GM19239 (cell line): ENCODE measurements around the gene ADAM12.
A peak's percentile ranks its signal among the peaks of the same experiment; 100 is the strongest.
"Not testable (repeated sequence)": the region's sequence is repeated elsewhere in the genome, so short reads cannot be mapped to it uniquely, and the experiment has no call there.

Source experiments
- DNase-seq: peaks from one replicate; pipeline ENCODE4 v3.0.0; 2011; ENCODE audit warnings: low spot score; ENCODE audit not compliant: insufficient read length
- FAIRE-seq: peaks from 2 replicates; lab custom pipeline; 2011; peaks lifted over from hg19 to GRCh38; lab: Jason Lieb, UNC

ADAM12 gene

DNA sequence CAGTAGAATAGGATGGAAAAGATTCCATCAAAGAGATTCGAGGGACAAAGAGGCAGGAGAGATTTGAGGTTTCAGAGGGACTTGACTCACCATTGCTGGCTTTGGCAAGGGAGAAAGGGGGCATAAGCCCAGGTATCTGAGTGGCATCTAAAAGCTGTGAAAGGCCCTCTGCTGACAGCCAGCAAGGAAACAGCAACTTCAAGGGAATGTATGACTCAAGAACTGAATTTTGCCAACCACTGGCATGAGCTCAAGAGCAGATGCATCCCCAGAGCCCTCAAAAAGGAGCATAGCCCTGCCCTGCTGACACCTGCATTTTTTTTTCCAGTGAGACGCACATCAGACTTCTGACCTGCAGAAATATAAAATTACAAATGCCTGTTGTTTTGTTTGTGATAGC, 19.6 kb upstream of the ADAM12 start:
- FAIRE-seq, result no peak
- DNase-seq, result no peak

DNA sequence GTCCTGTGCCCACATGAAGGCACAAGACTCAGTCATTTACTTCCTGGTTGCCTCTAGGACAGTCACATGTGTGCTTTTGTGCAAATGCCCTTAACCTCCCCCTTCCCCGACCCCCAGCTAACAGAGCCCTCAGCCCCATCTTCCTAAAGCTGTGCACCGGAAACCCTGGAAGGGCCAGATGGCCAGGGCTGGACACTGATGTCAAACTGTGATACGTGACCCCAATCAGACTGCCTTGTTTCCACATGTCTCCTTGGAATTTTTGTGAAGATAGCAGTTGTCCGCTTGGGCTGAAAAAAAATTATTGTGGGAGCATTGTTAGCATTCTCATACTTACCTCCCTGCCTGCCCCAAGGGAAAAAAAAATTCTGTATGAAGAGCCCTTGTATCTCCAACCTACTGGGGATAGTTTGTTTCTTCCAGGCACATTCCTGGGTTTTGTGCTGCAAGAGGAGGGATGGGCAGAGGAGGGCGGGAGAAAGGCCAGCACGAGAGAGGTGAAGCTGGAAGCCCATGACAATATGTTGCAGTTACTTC, 17.0 kb upstream of the ADAM12 start:
- FAIRE-seq, result no peak

DNA sequence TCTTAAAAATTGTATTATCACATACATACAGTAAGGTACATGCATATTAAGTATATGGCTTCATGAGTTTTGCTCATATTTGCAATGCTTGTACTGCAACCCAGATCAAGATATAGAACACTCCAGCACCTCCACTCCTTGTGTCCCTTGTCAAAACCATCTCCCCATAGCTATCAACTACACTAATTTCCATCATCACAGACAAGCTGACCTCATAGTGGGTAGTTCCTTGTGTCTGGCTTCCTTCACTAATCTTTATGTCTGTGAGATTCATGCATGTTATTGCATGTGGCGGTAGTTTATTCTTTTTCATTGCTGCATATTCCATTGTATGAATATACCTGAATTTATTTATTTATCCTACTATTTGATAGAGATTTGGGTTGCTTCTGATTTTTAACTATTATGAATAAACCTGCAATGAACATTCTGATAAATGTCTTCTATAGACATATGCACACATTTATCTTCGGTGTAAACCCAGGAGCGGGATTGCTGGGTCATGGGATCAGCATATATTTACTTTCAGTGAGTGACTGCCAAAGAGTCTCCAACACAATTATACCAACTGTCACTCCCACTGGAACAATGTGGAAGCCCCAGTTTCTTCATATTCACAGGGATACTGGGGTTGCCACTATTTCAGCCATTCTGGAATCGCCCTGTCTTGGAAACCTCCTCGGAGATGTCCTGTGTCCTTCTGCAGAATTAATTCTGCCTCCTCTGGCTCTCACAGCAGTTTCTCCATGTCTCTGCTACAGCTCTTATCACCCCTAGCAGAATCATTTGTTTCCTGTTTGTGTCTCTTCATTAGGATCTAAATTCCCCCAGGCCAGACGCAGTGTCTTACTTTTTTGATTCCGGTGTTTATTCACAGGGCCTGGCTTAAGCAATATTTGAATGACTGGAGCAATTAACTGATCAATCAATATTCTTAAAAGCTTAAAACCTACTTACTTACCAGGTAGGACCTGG, 14.7 kb upstream of the ADAM12 start:
- FAIRE-seq (no peak), DNase-seq (no peak)

More for the DNA sequence above, 17.0 kb upstream of the ADAM12 start:
- no peak for DNase-seq

DNA sequence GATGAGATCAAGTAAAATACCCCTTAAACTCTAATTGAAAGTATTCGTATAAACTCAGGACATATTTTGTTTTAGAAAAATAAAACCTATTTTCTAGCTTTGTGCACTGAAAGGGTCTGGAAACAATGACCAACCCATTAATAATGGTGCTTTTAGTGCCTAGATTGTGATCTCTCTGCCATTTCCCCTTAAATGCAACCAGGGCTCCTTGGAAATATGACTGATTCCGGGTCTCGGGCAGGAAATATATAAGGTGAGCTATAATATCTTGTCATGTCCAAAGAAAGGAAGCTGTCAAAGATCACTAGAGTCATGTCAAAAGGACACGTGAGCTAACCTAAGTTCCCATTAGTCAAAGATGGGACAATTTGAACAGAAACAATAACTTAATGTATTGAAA, 12.4 kb upstream of the ADAM12 start:
- FAIRE-seq (no peak), DNase-seq (no peak)

DNA sequence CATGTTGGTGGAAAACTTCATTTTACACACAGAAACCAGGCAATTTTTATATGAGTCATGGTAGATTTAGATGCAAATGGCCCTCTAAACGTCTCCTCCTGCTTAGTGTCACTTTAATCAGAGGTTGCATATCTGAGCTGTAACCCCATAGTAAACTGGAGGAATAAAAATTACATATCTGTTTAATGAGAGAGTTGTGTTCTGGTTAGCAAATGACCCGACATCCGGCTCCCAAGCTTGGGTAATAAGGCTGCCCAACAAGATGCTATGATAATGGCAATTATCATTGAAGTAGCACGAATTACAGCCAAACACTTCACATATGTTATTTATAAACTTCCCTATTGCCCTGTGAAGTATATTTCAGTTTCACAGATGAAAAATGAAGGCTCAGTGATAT, 10.6 kb upstream of the ADAM12 start:
- DNase-seq, result no peak
- FAIRE-seq, result no peak

DNA sequence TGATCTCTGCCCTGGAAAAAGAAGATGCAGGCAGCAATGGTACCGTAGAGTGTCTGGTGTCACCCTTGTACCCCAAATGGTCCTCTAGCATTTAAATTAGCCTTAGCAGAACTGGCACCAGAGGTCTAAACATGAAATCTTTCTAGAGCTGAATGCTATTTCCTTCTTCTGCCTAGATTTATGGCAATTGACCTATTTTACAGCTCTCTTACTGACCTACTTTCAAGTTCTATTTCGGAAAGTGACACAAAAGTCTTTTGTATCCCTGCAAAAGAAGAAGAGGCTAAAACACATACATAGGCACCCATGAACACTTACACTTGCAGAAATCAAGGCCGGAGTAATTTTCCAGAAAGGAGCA, 10.1 kb upstream of the ADAM12 start:
- FAIRE-seq (no peak), DNase-seq (no peak)

DNA sequence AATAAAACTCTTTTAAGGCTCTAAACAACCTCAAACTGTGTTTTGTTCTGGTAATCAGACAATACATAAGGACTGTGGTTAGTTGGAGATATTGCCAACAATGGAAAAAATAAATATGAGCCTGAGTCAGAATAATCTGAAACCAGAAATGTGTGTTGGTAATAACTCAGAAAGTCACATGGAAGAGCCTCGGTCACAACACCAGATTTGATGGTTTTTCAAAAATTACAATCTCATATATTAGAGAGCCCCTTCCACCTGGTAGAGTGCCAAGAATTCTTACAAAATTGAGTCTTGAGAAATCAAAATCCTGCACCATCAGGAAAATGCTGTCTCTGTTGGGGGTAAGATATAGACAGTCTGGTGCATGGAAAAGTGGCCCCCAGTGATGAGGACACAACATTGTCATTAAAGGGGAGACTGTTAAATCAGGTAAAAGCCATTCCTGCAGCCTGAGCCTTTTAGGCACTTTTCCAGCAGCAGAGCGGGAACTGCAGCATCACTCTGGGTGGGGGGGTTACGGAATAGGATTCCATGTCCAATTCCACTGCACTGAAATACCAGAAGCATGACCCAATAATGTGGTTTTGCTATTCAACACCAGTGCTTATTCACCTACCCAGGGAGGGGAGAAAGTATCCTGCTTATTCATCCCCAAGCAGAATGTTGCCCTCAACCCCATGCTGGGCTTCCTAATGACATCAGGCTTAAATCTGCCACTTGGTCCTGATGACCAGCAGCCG, 9.5 kb upstream of the ADAM12 start:
- no peak for FAIRE-seq

DNA sequence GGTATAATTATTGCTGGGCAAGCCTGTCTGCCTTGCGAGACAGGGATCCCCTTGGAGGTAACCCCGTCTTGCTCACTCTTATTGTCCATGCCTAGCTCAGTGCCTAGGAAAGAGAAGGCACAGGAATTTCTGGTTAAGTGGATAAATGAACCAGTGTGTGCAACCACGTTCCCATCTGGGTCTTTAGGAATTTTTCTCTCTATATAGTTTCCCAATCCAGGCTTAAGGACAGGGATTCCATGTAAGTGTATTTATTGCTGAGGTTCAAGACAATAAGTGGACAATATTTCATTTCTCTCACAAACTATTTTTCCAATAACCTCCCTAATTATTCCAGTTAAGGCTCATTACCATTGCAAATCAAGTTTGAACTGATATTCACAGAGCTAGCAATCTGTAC, 8.9 kb upstream of the ADAM12 start:
- FAIRE-seq (no peak), DNase-seq (no peak)

More for the DNA sequence above, 9.5 kb upstream of the ADAM12 start:
- DNase-seq, result no peak

DNA sequence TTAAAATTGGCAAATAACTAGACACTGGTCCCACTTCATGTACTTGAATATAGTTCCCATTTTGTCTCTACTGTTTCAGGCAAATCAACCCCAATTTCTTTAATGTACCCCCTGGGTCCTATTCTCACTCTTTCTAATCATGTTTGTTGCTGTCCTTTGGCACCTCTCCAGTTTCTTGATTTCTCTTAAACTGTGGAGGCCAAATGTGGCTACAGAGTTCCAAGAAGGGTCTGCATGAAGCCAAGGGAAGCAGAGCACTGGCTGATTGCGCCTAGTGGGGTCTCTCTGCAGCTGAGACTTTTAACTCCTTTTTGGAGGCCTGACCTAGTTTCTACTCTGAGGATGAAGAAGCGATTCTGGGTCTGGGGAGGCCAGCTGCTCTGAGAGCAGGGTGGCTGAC, 6.7 kb upstream of the ADAM12 start:
- no peak for FAIRE-seq

DNA sequence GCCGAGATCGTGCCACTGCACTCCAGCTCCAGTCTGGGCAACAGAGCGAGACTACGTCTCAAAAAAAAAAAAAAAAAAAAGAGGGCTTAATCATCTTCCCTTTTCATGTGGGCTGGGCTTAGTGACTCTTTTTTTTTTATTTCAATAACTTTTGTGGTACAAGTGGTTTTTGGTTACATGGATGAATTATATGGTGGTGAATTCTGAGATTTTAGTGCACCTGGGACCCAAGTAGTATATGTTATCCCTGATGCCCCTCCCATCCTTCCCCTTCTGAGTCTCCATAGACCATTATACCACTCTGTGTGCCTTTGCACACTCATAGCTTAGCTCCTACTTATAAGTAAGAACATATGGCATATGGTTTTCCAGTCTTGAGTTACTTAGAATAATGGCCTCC, 4.8 kb upstream of the ADAM12 start:
- FAIRE-seq, result no peak
- no peak for DNase-seq

More for the DNA sequence above, 6.7 kb upstream of the ADAM12 start:
- no peak for DNase-seq

DNA sequence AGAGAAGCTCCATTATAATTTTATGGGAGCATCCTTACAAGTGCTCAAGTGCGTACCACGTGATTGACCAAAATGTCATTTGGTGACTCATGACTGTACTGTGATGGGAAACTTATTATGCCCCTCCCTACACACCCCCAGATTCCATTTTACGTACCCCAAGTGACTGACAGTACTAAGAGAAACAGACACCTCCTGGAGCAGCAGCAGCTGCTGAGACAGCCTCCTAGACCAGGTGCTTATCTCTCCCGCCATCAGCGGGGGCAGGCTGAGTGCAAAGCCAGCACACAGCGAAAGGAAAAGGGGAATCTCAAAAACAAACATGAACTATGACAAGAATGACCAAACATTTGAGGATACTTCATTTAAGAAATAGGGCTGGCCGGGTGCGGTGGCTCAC, 4.2 kb upstream of the ADAM12 start:
- FAIRE-seq (no peak), DNase-seq (no peak)

DNA sequence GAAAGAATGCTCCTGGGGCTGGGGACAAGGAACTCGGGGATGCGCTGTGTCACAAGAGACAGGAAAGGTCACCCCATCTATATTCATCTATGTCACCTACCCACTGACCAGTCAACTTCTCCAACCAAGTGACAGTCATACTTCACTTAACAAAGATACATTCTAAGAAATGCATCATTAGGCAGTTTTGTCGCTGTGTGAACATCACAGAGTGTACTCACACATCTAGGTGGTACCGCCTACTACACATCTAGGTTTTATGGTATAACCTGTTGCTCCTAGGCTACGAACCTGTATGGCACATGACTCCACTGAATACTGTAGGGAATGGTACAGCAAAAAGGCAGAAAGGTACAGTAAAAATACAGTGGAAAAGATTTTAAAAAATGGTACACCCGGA, 3.8 kb upstream of the ADAM12 start:
- FAIRE-seq, result no peak

DNA sequence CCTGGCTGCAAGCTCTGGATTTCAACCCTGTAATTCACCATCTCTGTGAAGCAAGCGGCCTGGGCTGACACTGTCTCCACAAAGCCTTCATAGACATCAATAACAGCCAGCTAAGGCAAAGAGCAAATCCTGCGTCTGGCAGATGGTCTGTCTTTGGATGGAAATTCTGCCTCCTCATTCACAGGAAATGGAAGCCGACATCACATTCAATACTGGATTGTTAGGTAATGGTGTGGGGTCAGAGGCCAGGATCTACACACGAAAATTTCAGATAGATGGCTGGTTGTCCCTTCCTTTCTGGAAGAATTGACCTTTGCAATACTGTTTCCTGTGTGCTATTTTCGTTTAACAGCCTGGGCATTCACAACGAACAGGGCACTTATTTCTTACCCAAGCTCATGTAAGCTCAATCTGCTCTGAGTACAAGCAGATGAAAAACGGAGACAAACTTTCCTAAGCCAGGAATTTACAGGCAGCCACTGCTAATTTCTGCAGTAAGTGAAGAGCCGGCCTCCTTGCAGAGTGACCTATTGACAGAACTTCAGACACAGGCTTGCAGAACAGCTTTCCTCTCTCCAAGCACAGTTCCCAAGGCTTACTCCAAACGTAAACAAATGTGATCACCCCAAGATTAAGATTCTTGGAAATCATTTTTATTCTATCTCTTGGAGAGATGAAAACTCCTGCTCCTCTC, 3.1 kb upstream of the ADAM12 start:
- DNase-seq (no peak), FAIRE-seq (no peak)

More for the DNA sequence above, 3.8 kb upstream of the ADAM12 start:
- DNase-seq, result no peak

DNA sequence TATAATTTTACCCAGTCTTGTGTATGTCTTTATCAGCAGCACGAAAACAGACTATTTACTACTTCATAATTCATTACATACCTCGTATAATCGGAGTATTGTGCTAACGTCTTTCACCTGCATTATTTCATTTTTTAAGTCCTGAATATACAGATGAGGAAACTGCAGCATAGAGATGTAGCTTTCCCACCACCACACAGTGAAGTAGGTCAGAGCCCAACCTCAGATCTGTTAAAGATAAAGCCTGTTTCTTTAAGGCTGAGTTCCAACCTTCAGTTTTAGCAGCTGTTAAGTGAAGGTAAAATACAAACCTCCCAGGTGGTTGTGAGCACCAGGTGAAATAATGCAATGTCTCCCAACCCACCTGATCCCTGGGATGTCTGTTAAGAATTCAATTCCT, 2.0 kb upstream of the ADAM12 start:
- no peak for DNase-seq
- no peak for FAIRE-seq

DNA sequence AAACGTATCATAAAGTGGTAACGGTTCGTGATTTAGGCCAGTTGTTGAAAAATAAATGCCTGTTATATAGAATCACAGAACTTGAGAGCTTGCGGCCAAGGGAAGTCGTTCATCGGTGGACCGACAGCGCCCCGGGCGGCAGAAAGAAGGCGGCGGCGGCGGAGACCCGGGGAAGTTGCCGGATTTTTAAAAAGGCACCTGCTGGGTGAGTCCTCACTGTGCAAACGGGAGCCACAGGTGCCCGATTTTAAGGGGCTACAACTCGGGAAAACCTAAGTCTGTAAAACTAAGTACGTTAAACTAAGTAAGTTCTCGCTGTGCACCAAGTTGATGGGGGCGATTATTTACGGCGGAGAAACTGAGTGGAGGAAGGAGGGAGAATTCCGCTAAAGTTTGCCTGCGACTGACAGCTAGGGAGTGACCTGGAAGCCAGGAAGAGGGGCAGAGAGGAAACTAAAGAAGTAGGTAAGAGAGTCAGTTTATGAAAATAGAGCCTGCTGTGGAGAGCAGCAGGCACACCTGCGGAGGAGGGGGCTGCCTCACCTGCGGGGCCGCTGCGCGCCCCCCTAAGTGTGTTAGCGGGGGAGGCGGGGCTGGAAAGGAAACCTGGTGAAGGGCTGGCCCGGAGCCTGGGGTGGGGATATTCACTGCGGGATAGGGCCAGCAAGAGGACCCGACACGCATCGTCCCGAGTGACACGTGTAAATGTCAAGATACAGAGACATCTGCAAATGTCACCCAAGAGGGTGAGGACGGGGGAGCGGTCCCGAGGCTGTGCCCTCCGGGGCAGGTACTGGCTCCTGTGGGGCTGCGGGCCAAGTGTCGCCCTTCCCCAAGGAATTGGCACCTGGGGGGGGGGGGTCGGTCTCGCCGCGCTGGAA, 996 bp downstream of the ADAM12 start:
- DNase-seq (peak; percentile 18), FAIRE-seq (no peak)

DNA sequence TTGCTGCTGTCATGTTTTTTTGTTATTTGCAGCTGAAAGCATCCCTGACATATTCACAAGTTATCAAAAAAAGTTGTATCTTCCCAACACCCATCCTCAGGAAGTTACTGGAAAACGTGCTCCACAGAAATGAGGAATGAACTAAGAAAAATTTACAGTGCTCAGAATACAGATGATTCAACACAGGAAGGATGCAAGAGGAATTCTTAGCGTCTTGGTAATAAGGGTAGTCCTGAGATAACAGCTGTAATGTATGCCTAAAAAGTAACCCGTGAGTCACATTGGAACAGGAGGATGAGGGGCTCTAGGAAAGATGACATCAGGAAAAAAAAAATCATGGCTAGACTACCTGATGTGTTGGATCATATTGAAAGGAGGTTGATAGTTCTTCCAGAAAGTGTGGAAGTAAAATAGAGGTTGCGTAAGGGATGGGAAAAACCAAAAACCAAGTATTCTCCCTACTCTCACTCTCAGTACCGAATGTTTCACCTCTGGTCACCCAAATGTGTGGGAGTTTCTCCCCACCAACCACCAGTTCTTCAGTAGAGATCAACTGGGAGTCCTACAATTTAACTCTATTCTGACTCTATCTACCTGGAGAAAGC, 3.9 kb downstream of the ADAM12 start:
- FAIRE-seq, result no peak
- no peak for DNase-seq

DNA sequence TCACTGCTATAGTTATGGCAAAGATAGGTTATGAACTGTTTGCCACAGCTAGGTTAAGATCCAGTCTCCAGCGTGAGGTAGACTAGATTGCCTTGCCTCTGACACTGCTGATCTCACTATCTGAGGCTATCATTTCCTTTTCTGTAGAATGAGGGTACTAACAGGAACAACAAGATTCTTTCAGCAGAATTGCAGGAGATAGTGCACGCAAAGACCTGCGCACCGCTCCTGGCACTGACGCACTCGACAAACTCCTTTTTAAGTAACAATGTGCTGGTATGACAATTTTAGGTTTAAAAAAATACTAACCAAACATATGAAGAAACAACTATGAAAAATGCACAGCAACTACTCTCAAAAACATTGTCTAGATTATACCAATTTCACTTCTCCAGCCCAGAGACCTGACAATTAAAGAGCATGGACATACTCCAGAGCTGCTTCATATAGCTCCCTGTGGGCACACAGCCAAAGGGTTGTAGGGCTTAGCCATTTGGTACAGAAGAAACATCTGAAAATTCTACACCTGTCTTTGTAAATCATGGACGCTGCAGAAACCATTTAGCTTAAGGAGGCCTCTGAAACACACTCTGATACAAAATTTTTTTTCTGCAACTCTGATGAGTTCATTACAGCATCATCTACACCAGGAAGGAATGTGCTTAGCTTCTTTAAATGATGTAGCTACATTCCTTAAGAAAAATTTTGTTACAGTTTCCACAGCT, 7.8 kb downstream of the ADAM12 start:
- DNase-seq, result no peak
- FAIRE-seq, result no peak

DNA sequence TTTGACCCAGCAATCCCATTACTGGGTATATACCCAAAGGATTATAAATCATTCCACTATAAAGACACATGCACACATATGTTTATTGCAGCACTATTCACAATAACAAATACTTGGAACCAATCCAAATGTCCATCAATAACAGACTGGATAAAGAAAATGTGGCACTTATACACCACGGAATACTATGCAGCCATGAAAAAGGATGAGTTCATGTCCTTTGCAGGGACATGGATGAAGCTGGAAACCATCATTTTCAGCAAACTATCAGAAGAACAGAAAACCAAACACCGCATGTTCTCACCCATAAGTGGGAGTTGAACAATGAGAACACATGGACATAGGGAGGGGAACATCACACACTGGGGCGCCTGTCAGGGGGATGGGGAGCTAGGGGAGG, 9.1 kb downstream of the ADAM12 start:
- FAIRE-seq, DNase-seq: not testable (repeated sequence)

DNA sequence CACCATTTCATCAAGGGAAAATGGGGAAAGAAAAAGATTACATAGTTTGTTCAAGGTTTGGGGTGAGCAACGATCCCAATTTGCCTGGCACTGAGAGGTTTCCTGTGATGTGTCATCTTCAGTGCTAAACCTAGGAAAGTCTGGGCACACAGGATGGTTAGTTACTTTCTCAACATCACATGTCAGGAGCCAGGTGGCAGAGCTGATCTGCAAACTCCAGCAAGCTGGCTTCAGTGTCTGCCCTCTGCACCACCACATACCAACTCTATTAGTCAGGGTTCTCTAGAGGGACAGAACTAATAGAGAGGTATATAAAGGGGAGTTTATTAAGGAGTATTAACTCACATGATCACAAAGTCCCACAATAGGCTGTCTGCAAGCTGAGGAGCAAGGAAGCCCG, 11.3 kb downstream of the ADAM12 start:
- no peak for DNase-seq
- no peak for FAIRE-seq
